ENCODE results near the gene MYBPH.

GRCh38 chr1:203186091-203186445, 10.4 kb upstream of the MYBPH start:
- no peak for TF ChIP-seq CTCF (IDR thresholded peaks at IDR 0.05)
- no peak for TF ChIP-seq RFX5 (IDR thresholded peaks at IDR 0.05)
- no peak for TF ChIP-seq MAZ (IDR thresholded peaks at IDR 0.05; ENCODE audit: borderline replicate concordance, low read depth, low read length)
- TF ChIP-seq, protein P1, sequence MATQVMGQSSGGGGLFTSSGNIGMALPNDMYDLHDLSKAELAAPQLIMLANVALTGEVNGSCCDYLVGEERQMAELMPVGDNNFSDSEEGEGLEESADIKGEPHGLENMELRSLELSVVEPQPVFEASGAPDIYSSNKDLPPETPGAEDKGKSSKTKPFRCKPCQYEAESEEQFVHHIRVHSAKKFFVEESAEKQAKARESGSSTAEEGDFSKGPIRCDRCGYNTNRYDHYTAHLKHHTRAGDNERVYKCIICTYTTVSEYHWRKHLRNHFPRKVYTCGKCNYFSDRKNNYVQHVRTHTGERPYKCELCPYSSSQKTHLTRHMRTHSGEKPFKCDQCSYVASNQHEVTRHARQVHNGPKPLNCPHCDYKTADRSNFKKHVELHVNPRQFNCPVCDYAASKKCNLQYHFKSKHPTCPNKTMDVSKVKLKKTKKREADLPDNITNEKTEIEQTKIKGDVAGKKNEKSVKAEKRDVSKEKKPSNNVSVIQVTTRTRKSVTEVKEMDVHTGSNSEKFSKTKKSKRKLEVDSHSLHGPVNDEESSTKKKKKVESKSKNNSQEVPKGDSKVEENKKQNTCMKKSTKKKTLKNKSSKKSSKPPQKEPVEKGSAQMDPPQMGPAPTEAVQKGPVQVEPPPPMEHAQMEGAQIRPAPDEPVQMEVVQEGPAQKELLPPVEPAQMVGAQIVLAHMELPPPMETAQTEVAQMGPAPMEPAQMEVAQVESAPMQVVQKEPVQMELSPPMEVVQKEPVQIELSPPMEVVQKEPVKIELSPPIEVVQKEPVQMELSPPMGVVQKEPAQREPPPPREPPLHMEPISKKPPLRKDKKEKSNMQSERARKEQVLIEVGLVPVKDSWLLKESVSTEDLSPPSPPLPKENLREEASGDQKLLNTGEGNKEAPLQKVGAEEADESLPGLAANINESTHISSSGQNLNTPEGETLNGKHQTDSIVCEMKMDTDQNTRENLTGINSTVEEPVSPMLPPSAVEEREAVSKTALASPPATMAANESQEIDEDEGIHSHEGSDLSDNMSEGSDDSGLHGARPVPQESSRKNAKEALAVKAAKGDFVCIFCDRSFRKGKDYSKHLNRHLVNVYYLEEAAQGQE (IDR thresholded peaks at IDR 0.05): no peak
- TF ChIP-seq RAD21 (conservative IDR thresholded peaks at IDR 0.05 in 1 of 2, IDR thresholded peaks at IDR 0.05 in 1 of 2): no peak
- no peak for TF ChIP-seq PHF8 (IDR thresholded peaks at IDR 0.05; ENCODE audit: borderline replicate concordance, low read depth)
